Stomach (tissue), 9 donors: ENCODE measurements around the gene SYNPR. TPM values are rescaled to one million over a fixed set of nuclear protein-coding genes. Genes with fewer than 3 reads are reported as not detected.

Experiments used
- DNase-seq, 2 donors: peaks; one replicate each; pipeline versions ENCODE4 v3.0.0 to v3.0.0-alpha.2; 2013 to 2019
- H3K27ac ChIP-seq, 5 donors: fragments of 200-600 bp in 4 of 5; sonication (generic) in 4 of 5; one replicate each; pipeline ENCODE4 v1.5.1; 2013 to 2019; ENCODE audit warnings: mild to moderate bottlenecking in 1 of 5, moderate library complexity in 1 of 5
- H3K27me3 ChIP-seq, 3 donors: fragments of 200-600 bp; sonication (generic); one replicate each; pipeline ENCODE4 v1.5.1; 2017 to 2019; ENCODE audit warnings: mixed run types in 1 of 3
- H3K36me3 ChIP-seq, 4 donors: fragments of 200-600 bp; sonication (generic); 1 replicate in 3 of 4; 2 replicates in 1 of 4; pipeline ENCODE4 v1.5.1; 2016 to 2019
- H3K4me1 ChIP-seq, 4 donors: fragments of 200-600 bp; sonication (generic); one replicate each; pipeline ENCODE4 v1.5.1; 2016 to 2019
- H3K4me3 ChIP-seq, 4 donors: fragments of 200-600 bp; sonication (generic) in 3 of 4; one replicate each; pipeline ENCODE4 v1.5.1; 2016 to 2019; ENCODE audit warnings: mild to moderate bottlenecking in 1 of 4
- H3K9me3 ChIP-seq, 4 donors: fragments of 200-600 bp; sonication (generic); one replicate each; pipeline ENCODE4 v1.5.1; 2016 to 2019
- EP300 ChIP-seq: sonication (generic); formaldehyde crosslinking; IDR thresholded peaks from one replicate; pipeline ENCODE4 v1.6.1; 2017; ENCODE audit warnings: antibody characterized with exemption
- POLR2A ChIP-seq, 4 donors: fragments of 450-650 bp; IDR thresholded peaks; one replicate each; pipeline ENCODE4 v1.6.1; 2016; ENCODE audit warnings: antibody characterized with exemption in 4 of 4, control low read depth in 2 of 4, mild to moderate bottlenecking in 1 of 4, moderate library complexity in 1 of 4
- POLR2AphosphoS5 ChIP-seq, 3 donors: sonication (generic); formaldehyde crosslinking; IDR thresholded peaks; one replicate each; pipeline ENCODE4 v1.6.1; 2016; ENCODE audit warnings: antibody characterized with exemption in 3 of 3
- WGBS, 5 donors: extraction: QIAGEN DNeasy Blood & Tissue Kit in 3 of 5; methylation state at CpG; one replicate each; pipeline versions ENCODE4 v1.1.5 to v1.1.7; 2013 to 2018; 5-methylcytosine and 5-hydroxymethylcytosine counted together
- intact Hi-C: fragments of 100-400 bp; cut with DNase I; formaldehyde crosslinking; loops from one replicate; pipeline ENCODE4 v1.15.1; 2023; ENCODE audit warnings: low total_unique reads
- polyA plus RNA-seq, 3 donors: library from polyadenylated mRNA; stranded (reverse); fragments of 200-250 nt; gene quantifications; one replicate each; pipeline ENCODE4 v1.2.3, GENCODE V29; 2013
- total RNA-seq, 5 donors: library from RNA; depleted of rRNA; stranded (reverse); fragments of >200 nt; gene quantifications; one replicate each; pipeline versions ENCODE4 v1.1.0 to v1.2.3, GENCODE V29; 2014 to 2016
- TF ChIP-seq, protein P1 (sequence below), 7 experiments: fragments of 450-650 bp in 4 of 7; fragments of 200-600 bp in 3 of 7; sonication (generic) in 3 of 7; IDR thresholded peaks; one replicate each; pipeline ENCODE4 v1.5.1; 2016 to 2019; ENCODE audit warnings: antibody characterized with exemption in 7 of 7, control low read depth in 2 of 7, mild to moderate bottlenecking in 1 of 7
- donor health status: healthy with polysubstance abuse.
- donor health status: Bipolar disorder and iron deficiency.
- donor health status: healthy.

Gene SYNPR
- total and polyA plus RNA-seq, 8 donors: 0.13 to 1.7 (median 0.31) TPM; not detected in 3

GRCh38 chr3:63274359-63274758, 3.7 kb upstream of the SYNPR start:
- no peaks in the 10 kb centered on the region for H3K36me3 ChIP-seq
- H3K27me3 ChIP-seq: peaks cover 4 to 37% (median 19%) of the 10 kb centered on the region in 3 donors
- intact Hi-C loops: no loop called here
- WGBS, 5 donors: 92 to 97% (median 94%) methylated on average over 1 of the region's 1 CpG
- TF ChIP-seq, protein P1, sequence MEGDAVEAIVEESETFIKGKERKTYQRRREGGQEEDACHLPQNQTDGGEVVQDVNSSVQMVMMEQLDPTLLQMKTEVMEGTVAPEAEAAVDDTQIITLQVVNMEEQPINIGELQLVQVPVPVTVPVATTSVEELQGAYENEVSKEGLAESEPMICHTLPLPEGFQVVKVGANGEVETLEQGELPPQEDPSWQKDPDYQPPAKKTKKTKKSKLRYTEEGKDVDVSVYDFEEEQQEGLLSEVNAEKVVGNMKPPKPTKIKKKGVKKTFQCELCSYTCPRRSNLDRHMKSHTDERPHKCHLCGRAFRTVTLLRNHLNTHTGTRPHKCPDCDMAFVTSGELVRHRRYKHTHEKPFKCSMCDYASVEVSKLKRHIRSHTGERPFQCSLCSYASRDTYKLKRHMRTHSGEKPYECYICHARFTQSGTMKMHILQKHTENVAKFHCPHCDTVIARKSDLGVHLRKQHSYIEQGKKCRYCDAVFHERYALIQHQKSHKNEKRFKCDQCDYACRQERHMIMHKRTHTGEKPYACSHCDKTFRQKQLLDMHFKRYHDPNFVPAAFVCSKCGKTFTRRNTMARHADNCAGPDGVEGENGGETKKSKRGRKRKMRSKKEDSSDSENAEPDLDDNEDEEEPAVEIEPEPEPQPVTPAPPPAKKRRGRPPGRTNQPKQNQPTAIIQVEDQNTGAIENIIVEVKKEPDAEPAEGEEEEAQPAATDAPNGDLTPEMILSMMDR (IDR thresholded peaks at IDR 0.05): no peak
- TF ChIP-seq POLR2A (IDR thresholded peaks at IDR 0.05) (no peak), EP300 (no peak), POLR2AphosphoS5 (IDR thresholded peaks at IDR 0.05) (no peak)
- H3K9me3 ChIP-seq: no peaks in the 10 kb centered on the region
- DNase-seq: no peak
- no peak overlapping the region for H3K4me3 ChIP-seq
- H3K4me1 ChIP-seq: peaks cover 5 to 16% (median 15%) of the 10 kb centered on the region in 4 donors
- no peak overlapping the region for H3K27ac ChIP-seq

GRCh38 chr3:63279005-63279841, 1.1 kb downstream of the SYNPR start:
- intact Hi-C loops: no loop called here
- peak overlapping the region in 3 of 4 donors; percentile 5 to 33 (median 19) for H3K4me3 ChIP-seq
- peak in 1 of 2 donors; percentile 20 for DNase-seq
- H3K36me3 ChIP-seq: no peaks in the 10 kb centered on the region
- no peaks in the 10 kb centered on the region for H3K9me3 ChIP-seq
- peaks cover 8 to 22% (median 18%) of the 10 kb centered on the region in 4 donors for H3K4me1 ChIP-seq
- TF ChIP-seq, protein P1 (IDR thresholded peaks at IDR 0.05): no peak
- TF ChIP-seq POLR2A (IDR thresholded peaks at IDR 0.05) (no peak), EP300 (no peak), POLR2AphosphoS5 (IDR thresholded peaks at IDR 0.05) (no peak)
- no peak overlapping the region for H3K27ac ChIP-seq
- H3K27me3 ChIP-seq: peaks cover 4 to 48% (median 19%) of the 10 kb centered on the region in 3 donors
- WGBS, 5 donors: 3 to 6% (median 5%) methylated on average over 22 of the region's 22 CpGs

GRCh38 chr3:63287610-63288009, 9.5 kb downstream of the SYNPR start:
- 89 to 96% (median 92%) methylated on average over 2 of the region's 2 CpGs for WGBS, 5 donors
- Histone ChIP-seq H3K9me3 (no peaks in the 10 kb centered on the region), H3K4me3 (no peak overlapping the region), H3K27me3 (no peaks in the 10 kb centered on the region), H3K4me1 (no peaks in the 10 kb centered on the region), H3K36me3 (no peaks in the 10 kb centered on the region), H3K27ac (no peak overlapping the region)
- no peak for DNase-seq
- intact Hi-C loops: no loop called here
- TF ChIP-seq EP300: no peak
- TF ChIP-seq POLR2A (IDR thresholded peaks at IDR 0.05): no peak
- no peak for TF ChIP-seq POLR2AphosphoS5 (IDR thresholded peaks at IDR 0.05)
- TF ChIP-seq, protein P1 (IDR thresholded peaks at IDR 0.05): no peak

DNA sequence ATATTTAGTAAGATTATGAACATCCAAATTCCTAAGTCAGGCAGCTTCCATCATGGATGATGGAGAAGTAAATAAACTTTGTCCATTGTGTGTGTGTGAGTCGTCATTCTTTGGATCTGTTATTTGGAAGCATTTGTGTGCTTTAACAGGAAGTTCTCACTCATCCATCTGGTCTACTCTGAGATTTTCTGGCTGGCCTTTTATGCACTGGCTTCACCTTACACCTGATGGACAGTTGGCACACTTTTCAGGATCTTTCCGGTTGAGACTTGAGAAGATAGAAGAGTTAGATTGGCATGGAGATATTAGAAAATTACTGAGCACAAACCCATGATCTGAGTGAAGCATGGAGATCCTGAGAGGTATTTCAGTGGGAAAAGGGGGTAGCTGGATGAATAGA, 12.6 kb downstream of the SYNPR start:
- H3K27ac ChIP-seq: no peak overlapping the region
- peaks cover 0 to 5% (median 0%) of the 10 kb centered on the region in 4 donors for H3K4me1 ChIP-seq
- no peaks in the 10 kb centered on the region for H3K27me3 ChIP-seq
- TF ChIP-seq POLR2A (IDR thresholded peaks at IDR 0.05) (no peak), EP300 (no peak), POLR2AphosphoS5 (IDR thresholded peaks at IDR 0.05) (no peak)
- TF ChIP-seq, protein P1 (IDR thresholded peaks at IDR 0.05): no peak
- intact Hi-C loops: no loop called here
- H3K9me3 ChIP-seq: no peaks in the 10 kb centered on the region
- H3K36me3 ChIP-seq: no peaks in the 10 kb centered on the region
- no peak overlapping the region for H3K4me3 ChIP-seq
- no peak for DNase-seq
- 59 to 76% (median 65%) methylated on average over 2 of the region's 2 CpGs for WGBS, 5 donors
